ENCODE measurements around the gene ZNF804B. TPM values are rescaled to one million over a fixed set of nuclear protein-coding genes. Genes with fewer than 3 reads are reported as not detected.

ZNF804B gene
- total and polyA plus RNA-seq, 2 donors from 2014 or later = 0.19 TPM; not detected in 1

GRCh38 chr7:89283302-89283701 is 523.8 kb downstream of the ZNF804B start:
- Histone ChIP-seq H3K27me3 (ENCODE audit: control insufficient read depth, insufficient read depth, low read length) (no peaks in the 10 kb centered on the region), H3K9me3 (ENCODE audit: control insufficient read depth in 2 of 3, insufficient read depth in 1 of 3, low read length in 3 of 3) (no peaks in the 10 kb centered on the region), H3K36me3 (ENCODE audit: control insufficient read depth in 2 of 3, insufficient read depth in 3 of 3, low read length in 3 of 3) (no peaks in the 10 kb centered on the region), H3K4me1 (ENCODE audit: control insufficient read depth in 2 of 3, insufficient read depth in 2 of 3, low read depth in 1 of 3, low read length in 3 of 3) (no peaks in the 10 kb centered on the region), H3K27ac (ENCODE audit: low read depth in 2 of 2, low read length in 2 of 2) (no peak overlapping the region), H3K9ac (ENCODE audit: low read length in 3 of 3) (no peak overlapping the region), H3K4me3 (ENCODE audit: low read length in 3 of 3) (no peak overlapping the region)
- no peak for TF ChIP-seq CTCF (IDR thresholded peaks at IDR 0.05; ENCODE audit: borderline replicate concordance, extremely low read depth, insufficient read depth)
- intact Hi-C loops (cut with DNase I) = no loop called here
- FAIRE-seq (no peak), DNase-seq (no peak)

- Histone ChIP-seq H3K9ac (ENCODE audit: low read length in 3 of 3) (no peak overlapping the region), H3K27ac (ENCODE audit: low read depth in 2 of 2, low read length in 2 of 2) (no peak overlapping the region), H3K4me3 (ENCODE audit: low read length in 3 of 3) (no peak overlapping the region), H3K36me3 (ENCODE audit: control insufficient read depth in 2 of 3, insufficient read depth in 3 of 3, low read length in 3 of 3) (no peaks in the 10 kb centered on the region), H3K9me3 (ENCODE audit: control insufficient read depth in 2 of 3, insufficient read depth in 1 of 3, low read length in 3 of 3) (no peaks in the 10 kb centered on the region), H3K27me3 (ENCODE audit: control insufficient read depth, insufficient read depth, low read length) (no peaks in the 10 kb centered on the region), H3K4me1 (ENCODE audit: control insufficient read depth in 2 of 3, insufficient read depth in 2 of 3, low read depth in 1 of 3, low read length in 3 of 3) (no peaks in the 10 kb centered on the region)
- no peak for DNase-seq
- no peak for FAIRE-seq
- no peak for TF ChIP-seq CTCF (IDR thresholded peaks at IDR 0.05; ENCODE audit: borderline replicate concordance, extremely low read depth, insufficient read depth)
- intact Hi-C loops (cut with DNase I) = no loop called here
Measured at GRCh38 chr7:89308535-89308934, 549.0 kb downstream of the ZNF804B start.

- no peak overlapping the region for H3K27ac ChIP-seq (ENCODE audit: low read depth in 2 of 2, low read length in 2 of 2)
- H3K36me3 ChIP-seq (ENCODE audit: control insufficient read depth in 2 of 3, insufficient read depth in 3 of 3, low read length in 3 of 3) = no peaks in the 10 kb centered on the region
- H3K9me3 ChIP-seq (ENCODE audit: control insufficient read depth in 2 of 3, insufficient read depth in 1 of 3, low read length in 3 of 3) = no peaks in the 10 kb centered on the region
- no peak overlapping the region for H3K9ac ChIP-seq (ENCODE audit: low read length in 3 of 3)
- no peak overlapping the region for H3K4me3 ChIP-seq (ENCODE audit: low read length in 3 of 3)
- H3K4me1 ChIP-seq (ENCODE audit: control insufficient read depth in 2 of 3, insufficient read depth in 2 of 3, low read depth in 1 of 3, low read length in 3 of 3) = no peaks in the 10 kb centered on the region
- FAIRE-seq (no peak), DNase-seq (peak in 2 of 5 donors; percentile 6 to 8)
- intact Hi-C loops (cut with DNase I) = no loop called here
- no peaks in the 10 kb centered on the region for H3K27me3 ChIP-seq (ENCODE audit: control insufficient read depth, insufficient read depth, low read length)
- TF ChIP-seq CTCF (IDR thresholded peaks at IDR 0.05; ENCODE audit: borderline replicate concordance, extremely low read depth, insufficient read depth) = no peak
Measured at GRCh38 chr7:89311886-89312285, 552.4 kb downstream of the ZNF804B start.

- H3K36me3 ChIP-seq (ENCODE audit: control insufficient read depth in 2 of 3, insufficient read depth in 3 of 3, low read length in 3 of 3) = no peaks in the 10 kb centered on the region
- no peaks in the 10 kb centered on the region for H3K4me1 ChIP-seq (ENCODE audit: control insufficient read depth in 2 of 3, insufficient read depth in 2 of 3, low read depth in 1 of 3, low read length in 3 of 3)
- no peak for FAIRE-seq
- DNase-seq = peak in 4 of 5 donors; percentile 39 to 81 (median 71)
- H3K27ac ChIP-seq (ENCODE audit: low read depth in 2 of 2, low read length in 2 of 2) = no peak overlapping the region
- H3K27me3 ChIP-seq (ENCODE audit: control insufficient read depth, insufficient read depth, low read length) = no peaks in the 10 kb centered on the region
- intact Hi-C loops (cut with DNase I) = no loop called here
- TF ChIP-seq CTCF (IDR thresholded peaks at IDR 0.05; ENCODE audit: borderline replicate concordance, extremely low read depth, insufficient read depth) = no peak
- H3K4me3 ChIP-seq (ENCODE audit: low read length in 3 of 3) = no peak overlapping the region
- no peaks in the 10 kb centered on the region for H3K9me3 ChIP-seq (ENCODE audit: control insufficient read depth in 2 of 3, insufficient read depth in 1 of 3, low read length in 3 of 3)
- no peak overlapping the region for H3K9ac ChIP-seq (ENCODE audit: low read length in 3 of 3)
Measured at GRCh38 chr7:89312551-89312950, 553.1 kb downstream of the ZNF804B start.
